ENCODE results near the gene CEP295NL.

GRCh38 chr17:78884148-78884825 is 18.7 kb downstream of the CEP295NL start:
- TF ChIP-seq CTCF (IDR thresholded peaks at IDR 0.05; ENCODE audit: low read depth, low read length) (no peak), MYC (IDR thresholded peaks at IDR 0.05; ENCODE audit: low read depth, low read length) (no peak), POLR2A (IDR thresholded peaks at IDR 0.05; ENCODE audit: extremely low read depth, insufficient read length) (no peak)
- TF ChIP-seq, protein P1, sequence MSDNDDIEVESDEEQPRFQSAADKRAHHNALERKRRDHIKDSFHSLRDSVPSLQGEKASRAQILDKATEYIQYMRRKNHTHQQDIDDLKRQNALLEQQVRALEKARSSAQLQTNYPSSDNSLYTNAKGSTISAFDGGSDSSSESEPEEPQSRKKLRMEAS (IDR thresholded peaks at IDR 0.05; ENCODE audit: low read depth, low read length), result no peak
